AG09309 (cell line): ENCODE measurements around the gene TRMT5.

Experiments used
- DNase-seq: peaks from one replicate; pipeline ENCODE4 v3.0.0-alpha.2; 2010; ENCODE audit warnings: low read depth
- H3K4me3 ChIP-seq: 2 replicates; pipeline ENCODE4 v1.5.1; 2011; ENCODE audit warnings: mild to moderate bottlenecking, low read depth, low read length, moderate library complexity; ENCODE audit not compliant: control insufficient read depth
- TF ChIP-seq, protein P1 (sequence below): IDR thresholded peaks from 2 replicates; pipeline ENCODE4 v1.5.1; 2011; ENCODE audit warnings: mild to moderate bottlenecking, low read depth, low read length, inconsistent platforms; ENCODE audit not compliant: insufficient read depth, control insufficient read depth; ENCODE audit errors: missing control alignments

The TRMT5 gene

DNA sequence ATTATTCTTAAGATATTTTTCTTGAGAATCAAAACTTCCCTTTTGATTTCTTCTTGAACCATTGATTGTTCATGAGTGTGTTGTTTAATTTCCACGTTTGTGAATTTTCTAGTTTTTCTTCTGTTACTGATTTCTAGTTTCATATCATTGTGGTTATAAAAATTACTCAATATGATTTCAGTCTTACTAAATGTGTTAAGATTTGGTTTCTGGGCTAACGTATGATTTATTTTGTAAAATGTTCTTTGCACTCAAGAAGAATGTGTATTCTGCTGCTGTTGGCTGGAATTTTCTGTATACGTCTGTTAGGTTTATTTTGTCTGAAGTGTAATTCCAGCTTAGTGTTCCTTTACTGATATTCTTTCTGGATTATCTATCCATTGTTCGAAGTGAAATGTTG lies 24.7 kb downstream of the TRMT5 start:
- DNase-seq: no peak
- no peak overlapping the region for H3K4me3 ChIP-seq
- TF ChIP-seq, protein P1, sequence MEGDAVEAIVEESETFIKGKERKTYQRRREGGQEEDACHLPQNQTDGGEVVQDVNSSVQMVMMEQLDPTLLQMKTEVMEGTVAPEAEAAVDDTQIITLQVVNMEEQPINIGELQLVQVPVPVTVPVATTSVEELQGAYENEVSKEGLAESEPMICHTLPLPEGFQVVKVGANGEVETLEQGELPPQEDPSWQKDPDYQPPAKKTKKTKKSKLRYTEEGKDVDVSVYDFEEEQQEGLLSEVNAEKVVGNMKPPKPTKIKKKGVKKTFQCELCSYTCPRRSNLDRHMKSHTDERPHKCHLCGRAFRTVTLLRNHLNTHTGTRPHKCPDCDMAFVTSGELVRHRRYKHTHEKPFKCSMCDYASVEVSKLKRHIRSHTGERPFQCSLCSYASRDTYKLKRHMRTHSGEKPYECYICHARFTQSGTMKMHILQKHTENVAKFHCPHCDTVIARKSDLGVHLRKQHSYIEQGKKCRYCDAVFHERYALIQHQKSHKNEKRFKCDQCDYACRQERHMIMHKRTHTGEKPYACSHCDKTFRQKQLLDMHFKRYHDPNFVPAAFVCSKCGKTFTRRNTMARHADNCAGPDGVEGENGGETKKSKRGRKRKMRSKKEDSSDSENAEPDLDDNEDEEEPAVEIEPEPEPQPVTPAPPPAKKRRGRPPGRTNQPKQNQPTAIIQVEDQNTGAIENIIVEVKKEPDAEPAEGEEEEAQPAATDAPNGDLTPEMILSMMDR: no peak

DNA sequence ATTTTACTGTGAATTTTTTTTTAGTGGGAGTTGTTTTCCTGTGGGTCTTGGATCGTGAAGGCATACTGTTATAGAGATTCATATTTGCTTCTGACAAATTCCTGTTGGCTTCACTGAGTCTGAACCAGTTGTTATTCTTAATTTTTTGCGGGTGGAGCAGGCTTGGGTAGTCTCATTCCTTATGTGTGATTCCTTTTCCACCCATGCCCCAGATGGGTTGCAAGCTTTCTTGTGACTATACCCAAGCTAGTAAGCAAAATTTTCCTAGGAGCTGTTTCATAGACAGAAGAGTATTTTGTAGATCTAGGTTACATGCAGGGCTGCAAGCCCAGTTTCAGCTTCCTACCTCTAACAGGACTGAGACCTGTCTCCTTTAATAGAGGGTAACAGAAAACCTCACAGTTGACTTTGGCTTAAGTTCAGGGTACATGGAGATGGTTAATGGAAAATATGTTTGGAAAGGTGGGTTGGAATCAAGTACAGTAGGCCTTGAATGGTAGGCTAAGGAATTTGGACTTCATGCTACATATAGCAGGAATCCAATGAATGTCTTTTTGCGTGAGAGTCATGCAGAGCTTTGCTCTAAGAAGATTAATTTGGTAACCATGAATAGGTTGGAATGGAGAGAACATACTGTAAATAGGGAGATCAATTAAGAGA lies 29.0 kb downstream of the TRMT5 start:
- no peak overlapping the region for H3K4me3 ChIP-seq
- DNase-seq: no peak
- TF ChIP-seq, protein P1: no peak

DNA sequence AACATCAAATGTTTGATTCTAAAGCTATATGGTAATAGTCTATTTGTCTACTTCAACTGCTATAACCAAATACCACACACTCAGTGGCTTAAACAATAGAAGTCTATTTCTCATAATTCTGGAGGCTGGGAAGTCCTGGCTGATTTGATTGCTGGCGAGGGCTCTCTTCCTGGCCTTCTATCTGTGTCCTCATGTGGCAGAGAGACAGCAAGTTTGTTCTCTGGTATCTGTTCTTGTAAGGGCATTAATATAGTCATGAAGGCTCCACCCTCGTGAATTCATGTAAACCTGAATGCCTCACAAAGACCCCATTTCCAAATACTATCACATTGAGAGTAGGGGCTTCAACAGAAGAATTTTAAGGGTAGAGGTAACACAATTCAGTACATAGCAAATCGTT lies 34.1 kb downstream of the TRMT5 start:
- H3K4me3 ChIP-seq: no peak overlapping the region
- TF ChIP-seq, protein P1: no peak
- DNase-seq: no peak

DNA sequence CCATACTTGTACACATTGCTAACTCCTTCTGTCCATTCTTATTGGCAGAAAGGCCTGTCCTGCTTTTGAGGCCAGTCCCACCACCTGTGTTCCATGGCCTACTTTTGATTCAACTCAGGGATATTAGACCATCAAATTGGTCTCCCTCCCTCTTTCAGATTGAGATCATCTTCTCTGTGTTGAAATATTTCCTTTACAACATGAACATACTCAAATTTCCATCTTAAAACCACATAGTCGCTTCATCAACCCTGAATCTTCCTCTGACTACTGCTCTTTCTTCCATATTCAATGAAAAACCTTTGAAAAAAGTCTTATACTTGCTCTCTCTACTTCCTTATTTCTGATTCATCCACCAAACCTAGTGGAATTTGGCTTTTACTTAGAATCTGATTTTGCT lies 34.9 kb downstream of the TRMT5 start:
- no peak overlapping the region for H3K4me3 ChIP-seq
- TF ChIP-seq, protein P1: no peak
- no peak for DNase-seq

DNA sequence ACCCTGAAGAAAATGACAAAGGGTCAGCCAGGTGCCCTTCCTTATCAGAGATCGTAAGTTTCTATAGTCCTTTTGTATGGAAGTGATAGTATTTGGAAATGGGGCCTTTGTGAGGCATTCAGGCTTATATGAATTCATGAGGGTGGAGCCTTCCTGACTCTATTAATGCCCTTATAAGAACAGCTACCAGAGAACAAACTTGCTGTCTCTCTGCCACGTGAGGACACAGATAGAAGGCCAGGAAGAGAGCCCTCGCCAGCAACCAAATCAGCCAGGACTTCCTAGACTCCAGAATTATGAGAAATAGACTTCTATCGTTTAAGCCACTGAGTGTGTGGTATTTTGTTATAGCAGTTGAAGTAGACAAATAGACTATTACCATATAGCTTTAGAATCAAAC lies 36.7 kb downstream of the TRMT5 start:
- H3K4me3 ChIP-seq: no peak overlapping the region
- TF ChIP-seq, protein P1: no peak
- no peak for DNase-seq

DNA sequence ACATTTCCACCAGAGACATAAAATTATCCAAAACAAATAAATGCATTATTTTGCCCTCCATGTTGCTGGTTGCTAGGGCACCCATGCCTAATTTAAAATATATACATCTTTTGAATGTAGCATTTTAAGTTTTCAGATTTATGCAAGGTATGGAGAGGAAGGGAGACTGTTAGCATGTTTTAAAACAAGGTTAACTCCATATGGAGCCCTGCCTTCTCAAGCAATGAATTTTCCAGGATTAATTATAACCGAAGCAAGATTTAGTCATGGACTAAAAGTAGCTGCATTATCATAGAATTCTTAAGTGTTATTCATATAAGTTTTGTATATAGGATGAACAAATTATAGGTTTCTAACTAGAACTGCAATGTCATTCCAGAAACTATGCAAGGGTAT lies 37.2 kb downstream of the TRMT5 start:
- TF ChIP-seq, protein P1: no peak
- no peak for DNase-seq
- H3K4me3 ChIP-seq: no peak overlapping the region
